ENCODE data around the gene RNF31. TPM values are rescaled to one million over a fixed set of nuclear protein-coding genes. Genes with fewer than 3 reads are reported as not detected.

RNF31 gene

Small RNAs within 50 kb of the gene (small RNA-seq; reads per million reads assigned to genes)
- gene AL136295.4 (ENCODE audit: insufficient read depth) = not detected
- gene CHMP4A (ENCODE audit: insufficient read depth) = not detected
- gene IPO4 (ENCODE audit: insufficient read depth) = 1.2 reads per million
- not detected for gene IRF9 (ENCODE audit: insufficient read depth)
- gene RNA5SP383 (ENCODE audit: insufficient read depth) = 5.9 reads per million, percentile 30 among the genes with 10 or more reads in this experiment

Data from neuronal stem cell (in vitro differentiated cells).